Sigmoid colon (tissue), 3 donors: ENCODE data around the gene MRPL18.

Experiments
- POLR2A ChIP-seq, 2 donors: fragments of 450-650 bp; IDR thresholded peaks; one replicate each; pipeline ENCODE4 v1.6.1; 2016; ENCODE audit warnings: antibody characterized with exemption in 2 of 2, mild to moderate bottlenecking in 2 of 2, moderate library complexity in 2 of 2
- TF ChIP-seq, protein P1 (sequence below), 4 experiments: fragments of 450-650 bp in 3 of 4; fragments of 200-600 bp in 1 of 4; IDR thresholded peaks; one replicate each; pipeline ENCODE4 v1.5.1; 2016 to 2019; ENCODE audit warnings: antibody characterized with exemption in 4 of 4, mild to moderate bottlenecking in 3 of 4, moderate library complexity in 2 of 4

GRCh38 chr6:159838020-159838744, 47.9 kb downstream of the MRPL18 start:
- TF ChIP-seq, protein P1, sequence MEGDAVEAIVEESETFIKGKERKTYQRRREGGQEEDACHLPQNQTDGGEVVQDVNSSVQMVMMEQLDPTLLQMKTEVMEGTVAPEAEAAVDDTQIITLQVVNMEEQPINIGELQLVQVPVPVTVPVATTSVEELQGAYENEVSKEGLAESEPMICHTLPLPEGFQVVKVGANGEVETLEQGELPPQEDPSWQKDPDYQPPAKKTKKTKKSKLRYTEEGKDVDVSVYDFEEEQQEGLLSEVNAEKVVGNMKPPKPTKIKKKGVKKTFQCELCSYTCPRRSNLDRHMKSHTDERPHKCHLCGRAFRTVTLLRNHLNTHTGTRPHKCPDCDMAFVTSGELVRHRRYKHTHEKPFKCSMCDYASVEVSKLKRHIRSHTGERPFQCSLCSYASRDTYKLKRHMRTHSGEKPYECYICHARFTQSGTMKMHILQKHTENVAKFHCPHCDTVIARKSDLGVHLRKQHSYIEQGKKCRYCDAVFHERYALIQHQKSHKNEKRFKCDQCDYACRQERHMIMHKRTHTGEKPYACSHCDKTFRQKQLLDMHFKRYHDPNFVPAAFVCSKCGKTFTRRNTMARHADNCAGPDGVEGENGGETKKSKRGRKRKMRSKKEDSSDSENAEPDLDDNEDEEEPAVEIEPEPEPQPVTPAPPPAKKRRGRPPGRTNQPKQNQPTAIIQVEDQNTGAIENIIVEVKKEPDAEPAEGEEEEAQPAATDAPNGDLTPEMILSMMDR (IDR thresholded peaks at IDR 0.05): no peak
- no peak for TF ChIP-seq POLR2A (IDR thresholded peaks at IDR 0.05)
